ENCODE measurements around the gene CHTF18.

The CHTF18 gene

GRCh38 chr16:776824-777223 is 11.6 kb upstream of the CHTF18 start:
- Histone ChIP-seq H3K9me2 (replicated peaks; ENCODE audit: low read depth, low read length) (no peaks in the 10 kb centered on the region), H2AFZ (ENCODE audit: low read length) (no peak overlapping the region), H3K4me2 (ENCODE audit: low read depth, low read length, poor library complexity, severe bottlenecking) (no peak overlapping the region), H3K4me1 (ENCODE audit: insufficient read depth, low read length, poor library complexity, severe bottlenecking) (no peaks in the 10 kb centered on the region), H3K9ac (ENCODE audit: low read depth, low read length, poor library complexity, severe bottlenecking) (no peak overlapping the region), H4K20me1 (ENCODE audit: insufficient read depth, low read length, poor library complexity, severe bottlenecking) (no peaks in the 10 kb centered on the region), H3K27me3 (ENCODE audit: insufficient read depth, low read length, poor library complexity, severe bottlenecking) (no peaks in the 10 kb centered on the region), H3F3A (ENCODE audit: low read depth) (no peaks in the 10 kb centered on the region), H3K79me2 (ENCODE audit: insufficient read depth, low read length) (no peaks in the 10 kb centered on the region), H3K36me3 (ENCODE audit: insufficient read depth, low read length) (no peaks in the 10 kb centered on the region), H3K9me3 (ENCODE audit: insufficient read depth, low read depth, low read length) (no peaks in the 10 kb centered on the region), H3K4me3 (ENCODE audit: low read length, poor library complexity, severe bottlenecking) (no peak overlapping the region)
- TF ChIP-seq EZH2phosphoT487 (IDR thresholded peaks at IDR 0.05; ENCODE audit: borderline replicate concordance) = no peak
- TF ChIP-seq, protein P1, sequence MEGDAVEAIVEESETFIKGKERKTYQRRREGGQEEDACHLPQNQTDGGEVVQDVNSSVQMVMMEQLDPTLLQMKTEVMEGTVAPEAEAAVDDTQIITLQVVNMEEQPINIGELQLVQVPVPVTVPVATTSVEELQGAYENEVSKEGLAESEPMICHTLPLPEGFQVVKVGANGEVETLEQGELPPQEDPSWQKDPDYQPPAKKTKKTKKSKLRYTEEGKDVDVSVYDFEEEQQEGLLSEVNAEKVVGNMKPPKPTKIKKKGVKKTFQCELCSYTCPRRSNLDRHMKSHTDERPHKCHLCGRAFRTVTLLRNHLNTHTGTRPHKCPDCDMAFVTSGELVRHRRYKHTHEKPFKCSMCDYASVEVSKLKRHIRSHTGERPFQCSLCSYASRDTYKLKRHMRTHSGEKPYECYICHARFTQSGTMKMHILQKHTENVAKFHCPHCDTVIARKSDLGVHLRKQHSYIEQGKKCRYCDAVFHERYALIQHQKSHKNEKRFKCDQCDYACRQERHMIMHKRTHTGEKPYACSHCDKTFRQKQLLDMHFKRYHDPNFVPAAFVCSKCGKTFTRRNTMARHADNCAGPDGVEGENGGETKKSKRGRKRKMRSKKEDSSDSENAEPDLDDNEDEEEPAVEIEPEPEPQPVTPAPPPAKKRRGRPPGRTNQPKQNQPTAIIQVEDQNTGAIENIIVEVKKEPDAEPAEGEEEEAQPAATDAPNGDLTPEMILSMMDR (conservative IDR thresholded peaks at IDR 0.05; ENCODE audit: low read length) = no peak

DNA sequence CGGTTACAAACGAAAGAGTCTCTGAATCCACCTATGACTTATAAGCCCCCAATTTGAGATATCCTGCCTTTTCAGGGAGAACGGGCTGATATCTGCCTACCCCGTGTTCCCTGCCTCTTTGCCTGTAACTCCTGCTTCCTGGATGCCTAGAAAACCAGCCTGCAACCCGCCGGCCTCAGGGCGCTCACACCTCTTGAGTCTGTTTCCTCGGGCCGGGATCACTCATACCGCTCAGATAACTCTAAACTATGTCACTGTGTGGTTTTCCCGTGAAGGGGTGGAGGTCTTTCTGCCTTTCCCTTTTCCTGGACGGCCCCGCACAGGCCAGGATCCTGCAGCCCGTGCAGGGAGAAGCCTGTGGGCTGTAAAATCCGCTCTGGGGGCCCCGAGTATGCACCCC is 10.6 kb upstream of the CHTF18 start:
- Histone ChIP-seq H3K4me2 (ENCODE audit: low read depth, low read length, poor library complexity, severe bottlenecking) (no peak overlapping the region), H3K9ac (ENCODE audit: low read depth, low read length, poor library complexity, severe bottlenecking) (no peak overlapping the region), H3K4me3 (ENCODE audit: low read length, poor library complexity, severe bottlenecking) (no peak overlapping the region), H3K9me3 (ENCODE audit: insufficient read depth, low read depth, low read length) (no peaks in the 10 kb centered on the region), H3K36me3 (ENCODE audit: insufficient read depth, low read length) (no peaks in the 10 kb centered on the region), H2AFZ (ENCODE audit: low read length) (no peak overlapping the region), H3K79me2 (ENCODE audit: insufficient read depth, low read length) (no peaks in the 10 kb centered on the region), H4K20me1 (ENCODE audit: insufficient read depth, low read length, poor library complexity, severe bottlenecking) (no peaks in the 10 kb centered on the region), H3K9me2 (replicated peaks; ENCODE audit: low read depth, low read length) (no peaks in the 10 kb centered on the region), H3K4me1 (ENCODE audit: insufficient read depth, low read length, poor library complexity, severe bottlenecking) (no peaks in the 10 kb centered on the region), H3K27me3 (ENCODE audit: insufficient read depth, low read length, poor library complexity, severe bottlenecking) (no peaks in the 10 kb centered on the region), H3F3A (ENCODE audit: low read depth) (no peaks in the 10 kb centered on the region)
- TF ChIP-seq, protein P1 (conservative IDR thresholded peaks at IDR 0.05; ENCODE audit: low read length) = no peak
- no peak for TF ChIP-seq EZH2phosphoT487 (IDR thresholded peaks at IDR 0.05; ENCODE audit: borderline replicate concordance)

DNA sequence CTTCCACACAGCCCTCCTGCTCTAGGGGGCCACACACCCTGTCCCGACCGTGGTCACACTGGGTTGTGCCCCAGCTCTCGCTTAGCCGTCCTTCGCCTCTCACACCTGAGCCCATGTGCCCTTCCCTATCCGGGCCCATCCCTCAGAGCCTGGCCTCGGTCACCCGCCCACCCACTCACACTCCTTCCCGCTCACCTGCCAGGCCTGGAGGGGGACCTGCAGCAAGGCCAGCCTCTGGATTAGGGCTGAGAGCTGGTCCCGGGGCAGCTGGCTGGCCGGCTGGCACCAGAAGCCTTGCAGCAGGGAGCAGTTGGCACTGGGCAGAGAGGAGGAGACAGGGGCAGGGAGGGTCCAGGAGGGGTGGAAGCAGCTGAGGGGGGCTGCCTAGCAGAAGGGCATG is 10.0 kb upstream of the CHTF18 start:
- no peaks in the 10 kb centered on the region for H3K36me3 ChIP-seq (ENCODE audit: insufficient read depth, low read length)
- H3K9ac ChIP-seq (ENCODE audit: low read depth, low read length, poor library complexity, severe bottlenecking) = no peak overlapping the region
- H3K4me2 ChIP-seq (ENCODE audit: low read depth, low read length, poor library complexity, severe bottlenecking) = no peak overlapping the region

More for the DNA sequence above, 10.0 kb upstream of the CHTF18 start:
- H3K9me3 ChIP-seq (ENCODE audit: insufficient read depth, low read depth, low read length) = no peaks in the 10 kb centered on the region
- no peaks in the 10 kb centered on the region for H3K79me2 ChIP-seq (ENCODE audit: insufficient read depth, low read length)
- no peaks in the 10 kb centered on the region for H4K20me1 ChIP-seq (ENCODE audit: insufficient read depth, low read length, poor library complexity, severe bottlenecking)
- no peaks in the 10 kb centered on the region for H3K27me3 ChIP-seq (ENCODE audit: insufficient read depth, low read length, poor library complexity, severe bottlenecking)
- TF ChIP-seq, protein P1 (conservative IDR thresholded peaks at IDR 0.05; ENCODE audit: low read length) = no peak
- TF ChIP-seq EZH2phosphoT487 (IDR thresholded peaks at IDR 0.05; ENCODE audit: borderline replicate concordance) = no peak
- H3K9me2 ChIP-seq (replicated peaks; ENCODE audit: low read depth, low read length) = no peaks in the 10 kb centered on the region
- H3F3A ChIP-seq (ENCODE audit: low read depth) = no peaks in the 10 kb centered on the region
- H3K4me1 ChIP-seq (ENCODE audit: insufficient read depth, low read length, poor library complexity, severe bottlenecking) = no peaks in the 10 kb centered on the region
- H2AFZ ChIP-seq (ENCODE audit: low read length) = no peak overlapping the region
- H3K4me3 ChIP-seq (ENCODE audit: low read length, poor library complexity, severe bottlenecking) = no peak overlapping the region

Measured in Loucy (cell line).